IPS DF 19.7 (cell line): ENCODE data around the gene RINT1.
"Not testable (repeated sequence)": the region's sequence is repeated elsewhere in the genome, so short reads cannot be mapped to it uniquely, and the experiment has no call there.

Experiments used
- DNase-seq: peaks from one replicate; pipeline ENCODE4 v3.0.0-alpha.2; 2013; ENCODE audit warnings: low read depth, low spot score

RINT1 gene

DNA sequence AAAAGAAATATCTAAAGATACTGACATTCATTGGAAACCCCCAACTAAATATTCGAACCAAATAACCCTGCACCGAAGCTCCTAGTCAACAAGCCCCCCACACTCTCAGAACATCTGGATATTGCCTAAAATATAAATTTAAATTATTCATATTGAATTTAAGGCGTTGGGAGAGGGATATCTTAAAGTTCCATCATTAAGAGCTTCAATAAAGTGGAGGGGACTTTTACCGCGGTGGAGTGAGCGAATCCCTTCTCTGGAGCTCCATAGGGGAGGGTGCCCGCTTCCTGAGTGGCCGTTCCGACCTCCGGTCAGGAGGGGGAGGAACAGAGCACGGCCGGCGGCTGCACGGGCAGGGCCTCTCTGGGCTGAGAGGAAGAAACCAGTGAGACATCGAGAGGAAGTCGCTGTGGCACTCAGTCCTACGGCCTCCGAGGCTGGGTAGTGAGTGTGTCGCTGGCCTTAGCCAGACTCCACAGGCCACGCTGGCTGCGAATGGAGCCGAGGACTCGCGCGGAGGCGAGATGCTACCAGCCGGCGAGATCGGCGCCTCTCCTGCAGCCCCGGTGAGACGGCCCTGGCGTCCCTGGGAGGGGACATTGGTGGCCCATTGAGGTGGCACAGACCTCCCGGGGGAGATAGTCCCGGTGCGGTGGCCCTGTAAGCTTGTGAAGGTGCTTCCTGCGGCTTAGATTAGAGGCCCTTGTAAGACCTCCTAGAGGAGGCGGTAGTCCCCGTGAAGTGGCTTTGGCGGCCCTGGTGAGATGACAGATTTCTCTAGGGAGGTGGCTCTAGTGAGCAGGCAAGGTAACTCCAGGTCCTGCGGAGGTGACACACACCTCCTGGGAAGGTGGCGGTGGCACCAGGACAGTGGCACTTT lies at the start of gene RINT1:
RINT1 (plus strand) TSS at position 410 of the 880 bp plus-strand sequence; CDS start at position 525, 115 bp downstream.
- DNase-seq, result no peak

DNA sequence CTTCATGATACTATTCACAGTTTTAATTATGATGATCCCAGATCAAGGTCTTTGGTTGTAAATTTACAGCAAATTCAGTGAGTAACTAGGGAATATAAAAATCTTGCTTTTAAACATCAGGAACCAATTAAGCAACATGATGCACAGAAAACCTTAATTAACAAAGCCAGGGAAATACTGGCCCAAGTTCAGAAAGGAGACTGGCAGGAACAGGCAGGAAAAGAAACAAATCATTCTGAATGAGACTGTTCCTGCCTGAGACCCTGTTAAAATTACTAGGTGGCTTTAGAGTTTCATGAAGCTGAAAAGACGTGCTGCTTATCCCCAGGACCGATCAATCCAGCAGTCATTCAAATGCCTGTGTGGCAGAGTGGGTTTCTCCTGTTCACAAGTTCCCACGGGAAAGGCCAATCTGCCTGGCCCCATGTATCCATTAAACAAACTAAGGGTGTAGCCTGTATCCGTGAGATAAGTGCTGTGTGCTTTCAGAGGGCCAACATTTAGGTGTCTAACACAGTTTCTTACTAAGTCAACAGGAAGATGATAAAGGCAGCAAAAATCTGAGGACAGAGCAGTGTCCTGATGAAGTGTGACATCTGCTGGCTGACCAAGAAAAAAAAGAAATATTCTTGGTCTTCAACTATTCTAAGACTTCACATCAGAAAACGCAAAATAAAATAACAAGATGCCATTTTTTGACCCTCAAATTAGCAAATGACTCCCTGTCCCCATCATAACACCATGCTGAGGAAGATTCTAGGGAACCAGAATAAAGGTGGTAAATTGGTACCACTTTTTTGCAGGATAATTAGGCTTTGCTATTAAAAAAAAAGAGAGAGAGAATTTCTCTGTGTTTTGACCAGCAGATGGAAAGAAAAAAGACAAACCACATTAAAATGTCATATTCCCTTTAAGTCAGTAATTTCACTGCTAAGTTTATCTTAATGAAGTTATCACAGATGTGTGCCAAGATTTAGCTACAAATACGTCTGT lies 44.1 kb upstream of the RINT1 start:
- DNase-seq, result no peak

DNA sequence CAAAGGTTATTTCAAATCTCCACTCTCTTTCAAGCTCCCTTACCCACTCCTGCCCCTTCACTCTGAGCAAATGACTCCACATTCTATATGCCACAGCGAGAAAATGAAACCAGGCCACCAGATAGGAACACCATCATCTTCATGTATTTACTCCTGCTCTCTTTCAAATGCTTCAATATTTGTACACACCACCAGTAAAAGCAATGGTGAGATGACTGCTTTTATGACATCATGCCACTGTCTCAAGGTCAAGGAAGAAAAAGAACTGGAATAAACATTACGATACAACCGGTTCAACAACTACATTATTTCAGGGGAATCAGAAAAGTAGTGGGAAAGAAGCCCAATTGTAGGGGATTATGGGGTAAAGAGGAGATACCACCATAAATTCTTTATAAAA lies 42.6 kb upstream of the RINT1 start:
- no peak for DNase-seq

DNA sequence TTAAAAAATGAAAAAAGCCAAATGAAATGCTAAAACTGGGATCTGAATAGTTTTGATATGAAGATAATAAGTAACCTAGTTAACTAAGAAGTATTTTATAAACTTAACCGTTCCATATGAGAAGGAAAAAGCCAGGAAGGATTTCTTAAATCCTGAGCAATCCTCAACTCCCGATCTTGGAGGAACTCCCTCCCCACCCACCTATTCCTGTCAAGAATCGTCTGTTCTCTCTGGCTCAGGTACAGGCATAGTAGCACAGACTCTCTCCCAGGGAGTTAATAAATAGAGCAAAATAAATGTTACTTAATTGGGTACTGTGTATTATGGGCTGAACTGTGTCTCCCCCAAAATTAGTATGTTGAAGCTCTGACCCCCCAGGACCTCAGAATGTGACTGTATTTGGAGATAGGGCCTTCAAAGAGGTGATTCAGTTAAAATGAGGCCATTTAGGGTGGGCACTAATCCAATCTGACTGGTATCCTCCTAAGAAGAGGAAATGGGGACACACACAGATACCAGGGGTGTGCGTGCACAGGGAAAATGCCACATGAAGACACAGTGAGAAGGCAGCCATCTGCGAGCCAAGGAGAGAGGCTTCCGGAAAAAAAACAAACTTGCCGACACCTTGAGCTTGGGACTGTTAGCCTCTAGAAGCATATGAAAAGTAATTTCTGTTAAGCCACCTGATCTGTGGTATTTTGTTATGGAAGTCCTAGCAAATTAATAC lies 38.6 kb upstream of the RINT1 start:
- no peak for DNase-seq

DNA sequence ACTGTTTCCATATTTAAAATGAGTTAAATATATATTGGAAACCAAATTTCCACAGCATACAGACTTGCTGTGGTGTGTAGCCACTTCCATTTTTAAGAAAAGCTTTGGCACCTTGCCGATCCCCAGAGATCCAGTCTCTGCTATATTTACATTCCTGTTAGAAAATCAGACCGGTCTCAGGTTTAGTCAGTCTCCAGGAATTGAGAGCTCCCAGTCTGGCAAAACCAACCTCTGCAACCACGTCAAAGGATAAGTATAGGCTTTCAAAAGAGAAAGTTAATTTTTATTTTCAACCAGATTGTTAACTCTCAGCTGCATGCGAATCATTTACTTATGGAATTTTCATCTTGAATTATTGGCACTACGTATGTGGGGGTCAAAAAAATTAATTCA lies 38.1 kb upstream of the RINT1 start:
- no peak for DNase-seq

DNA sequence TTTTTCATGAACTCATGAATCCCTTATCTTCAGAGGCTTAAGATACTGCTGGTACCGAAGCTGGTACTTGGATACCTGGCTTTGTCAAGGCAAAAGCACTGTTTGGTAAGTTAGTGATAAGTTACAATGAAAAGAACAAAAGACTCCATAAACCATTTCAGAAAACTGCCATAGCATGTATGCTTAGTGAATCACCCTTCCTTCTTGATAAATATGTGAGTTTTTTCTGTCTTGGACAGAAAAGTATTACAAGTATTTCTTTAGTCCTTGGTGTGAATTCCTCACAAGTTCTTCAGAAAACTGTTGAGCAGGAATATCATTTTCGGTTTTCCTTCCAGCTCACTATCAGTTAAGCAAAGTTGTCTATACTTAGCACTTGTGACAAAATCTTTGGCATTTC lies 35.5 kb upstream of the RINT1 start:
- no peak for DNase-seq

DNA sequence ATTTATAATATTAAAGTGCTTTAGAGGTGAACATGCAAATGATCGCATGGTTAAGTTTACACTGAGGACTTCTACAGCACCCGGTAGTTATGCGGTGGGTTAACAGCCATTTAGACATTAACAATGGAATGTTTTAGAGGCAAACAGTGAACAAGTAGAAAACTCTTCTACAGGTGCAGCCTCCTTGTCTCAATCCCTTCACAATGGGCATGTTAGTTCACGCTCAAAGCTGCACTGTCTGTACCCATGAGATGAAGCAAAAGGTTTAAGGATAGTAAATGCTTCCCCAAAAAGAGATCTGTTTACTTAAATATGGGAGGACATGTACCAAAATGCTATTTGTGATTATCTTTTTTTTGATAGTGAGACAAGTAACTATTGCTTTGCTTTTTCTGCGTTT lies 35.0 kb upstream of the RINT1 start:
- DNase-seq, result no peak

DNA sequence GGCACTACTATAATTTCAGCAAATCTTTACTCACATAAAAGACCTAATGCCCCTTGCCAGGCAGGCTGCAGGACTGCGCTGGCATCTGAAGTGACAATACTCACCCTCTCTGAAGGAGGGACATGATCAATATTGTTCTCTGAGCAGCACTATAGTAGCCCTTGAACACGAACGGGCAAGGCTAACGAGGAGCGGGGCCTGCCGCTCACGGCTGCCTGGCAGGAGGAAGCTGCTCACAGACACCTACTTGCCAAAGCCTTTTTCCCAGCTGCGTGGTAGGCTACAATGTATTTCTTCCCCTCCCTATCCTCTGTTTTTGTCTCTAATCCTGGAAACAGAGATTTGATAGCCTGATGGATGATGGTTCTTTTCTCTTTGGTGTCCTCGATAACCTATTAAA lies 29.8 kb upstream of the RINT1 start:
- DNase-seq, result no peak

DNA sequence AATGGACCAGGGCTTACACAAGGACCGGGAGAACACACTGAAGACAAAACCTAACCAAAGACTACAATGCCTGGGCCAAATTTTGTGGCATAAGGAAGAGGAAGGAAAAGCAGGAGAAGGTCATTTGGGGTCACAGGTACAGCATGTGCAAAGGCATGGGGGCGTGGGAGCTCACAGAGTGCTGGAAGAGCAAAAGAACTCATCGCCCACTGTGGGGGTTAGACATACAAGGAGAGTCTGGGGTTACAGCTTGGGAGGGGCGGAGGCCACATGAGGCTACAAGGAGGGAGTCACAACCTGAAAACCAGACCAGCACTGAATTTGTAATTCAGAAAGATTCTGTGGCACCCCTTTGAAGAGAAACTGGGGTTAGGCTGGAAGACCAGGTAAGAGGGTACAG lies 19.6 kb upstream of the RINT1 start:
- no peak for DNase-seq

DNA sequence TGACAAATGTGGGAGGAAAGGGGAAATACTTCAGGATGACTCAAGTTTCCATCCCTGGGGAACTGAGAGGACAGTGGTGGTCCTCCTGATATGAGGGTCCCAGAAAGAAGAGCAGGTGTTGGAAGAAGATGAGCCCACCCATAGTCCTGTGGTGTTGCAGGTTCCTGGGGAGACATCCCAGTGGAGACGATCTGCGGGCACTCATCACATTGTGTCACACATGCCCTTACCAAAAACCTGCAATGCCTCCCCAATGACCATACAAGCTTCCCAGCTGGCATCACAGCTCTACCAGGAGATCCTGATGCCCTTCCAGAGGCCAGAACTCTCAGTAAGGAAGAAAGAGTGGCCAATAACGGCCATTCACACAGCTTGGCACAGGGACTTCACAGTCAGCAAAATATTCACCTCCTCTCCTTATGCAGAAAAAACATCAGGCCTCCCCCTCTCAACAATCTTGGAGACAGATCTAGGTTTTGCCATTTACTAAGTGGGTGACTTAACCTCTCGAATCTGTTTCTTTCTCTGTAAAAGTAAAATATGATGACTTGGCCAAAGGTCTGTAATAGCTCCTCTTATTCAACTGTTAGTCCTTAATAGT lies 19.0 kb upstream of the RINT1 start:
- DNase-seq, result no peak

DNA sequence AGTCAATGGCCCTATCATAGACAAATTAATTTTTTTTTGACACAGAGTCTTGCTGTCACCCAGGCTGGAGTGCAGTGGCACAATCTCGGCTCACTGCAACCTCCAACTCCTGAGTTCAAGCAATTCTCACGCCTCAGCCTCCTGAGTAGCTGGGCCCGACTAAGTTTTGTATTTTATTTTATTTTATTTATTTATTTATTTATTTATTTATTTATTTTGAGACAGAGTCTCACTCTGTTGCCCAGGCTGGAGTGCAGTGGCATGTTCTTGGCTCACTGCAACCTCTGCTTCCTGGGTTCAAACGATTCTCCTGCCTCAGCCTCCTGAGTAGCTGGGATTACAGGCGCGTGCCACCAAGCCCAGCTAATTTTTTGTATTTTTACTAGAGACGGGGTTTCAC lies 16.4 kb upstream of the RINT1 start:
- not testable (repeated sequence) for DNase-seq

DNA sequence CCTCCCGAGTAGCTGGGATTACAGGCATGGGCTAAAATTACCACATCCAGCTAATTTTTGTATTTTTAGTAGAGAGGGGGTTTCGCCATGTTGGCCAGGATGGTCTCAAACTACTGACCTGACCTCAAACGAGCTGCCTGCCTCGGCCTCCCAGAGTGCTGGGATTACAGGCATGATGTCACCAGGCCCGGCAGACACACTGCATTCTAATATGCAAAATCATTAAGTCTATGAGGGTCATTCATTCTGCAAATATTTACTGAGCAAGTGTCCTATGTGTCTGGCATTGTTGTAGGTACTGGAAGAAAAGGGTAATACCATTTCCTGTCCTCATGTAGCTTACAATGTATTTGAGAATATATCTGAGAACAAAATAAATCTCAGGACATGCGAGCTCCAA lies 12.6 kb upstream of the RINT1 start:
- DNase-seq, result no peak

DNA sequence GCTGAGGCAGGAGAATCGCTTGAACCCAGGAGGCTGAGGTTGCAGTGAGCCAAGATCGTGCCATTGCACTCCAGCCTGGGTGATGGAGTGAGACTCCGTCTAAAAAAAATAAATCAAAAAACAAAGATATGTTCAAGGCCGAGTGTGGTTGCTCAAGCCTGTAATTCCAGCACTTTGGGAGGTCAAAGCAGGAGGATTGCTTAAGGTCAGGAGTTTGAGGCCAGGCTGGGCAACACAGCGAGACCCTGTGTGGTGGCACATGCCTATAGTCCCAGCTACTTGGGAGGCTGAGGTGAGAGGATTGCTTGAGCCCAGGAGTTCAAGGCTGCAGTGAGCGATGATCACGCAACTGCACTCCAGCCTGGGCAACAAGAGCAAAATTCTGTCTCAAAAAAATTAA lies 11.4 kb upstream of the RINT1 start:
- DNase-seq, result not testable (repeated sequence)

DNA sequence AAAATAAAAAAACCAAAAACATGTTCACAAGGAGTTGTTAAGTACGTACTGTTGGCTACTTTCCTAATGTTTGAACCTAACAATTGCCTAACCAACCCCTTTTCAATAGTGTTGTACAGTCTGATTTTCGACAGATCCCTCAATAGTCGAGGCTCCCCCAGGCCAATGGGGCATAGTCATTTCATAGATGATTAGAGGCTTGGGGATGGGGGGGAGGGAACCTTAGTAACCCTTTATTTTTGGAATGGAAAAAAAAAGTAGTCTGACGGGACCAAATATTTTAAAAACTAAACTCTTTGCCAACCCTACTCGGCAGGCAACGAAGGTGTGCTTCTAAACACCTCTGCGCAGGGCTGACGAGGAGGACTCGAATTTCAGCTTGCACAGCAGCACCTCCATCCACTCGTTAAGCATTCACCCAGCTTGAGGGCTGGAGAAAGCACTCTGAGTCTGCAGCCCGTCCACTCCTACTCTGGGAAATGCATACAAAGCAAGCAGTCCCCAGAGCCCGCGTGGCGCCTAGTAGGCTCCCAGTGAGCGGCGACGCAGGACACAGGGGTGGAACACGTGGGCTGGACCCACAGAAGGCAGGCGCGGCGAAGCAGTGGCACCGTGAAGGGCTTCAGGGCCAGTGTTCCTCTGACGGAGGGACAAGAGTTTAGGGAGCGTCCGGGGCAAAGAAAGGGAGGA lies 10.8 kb upstream of the RINT1 start:
- no peak for DNase-seq

DNA sequence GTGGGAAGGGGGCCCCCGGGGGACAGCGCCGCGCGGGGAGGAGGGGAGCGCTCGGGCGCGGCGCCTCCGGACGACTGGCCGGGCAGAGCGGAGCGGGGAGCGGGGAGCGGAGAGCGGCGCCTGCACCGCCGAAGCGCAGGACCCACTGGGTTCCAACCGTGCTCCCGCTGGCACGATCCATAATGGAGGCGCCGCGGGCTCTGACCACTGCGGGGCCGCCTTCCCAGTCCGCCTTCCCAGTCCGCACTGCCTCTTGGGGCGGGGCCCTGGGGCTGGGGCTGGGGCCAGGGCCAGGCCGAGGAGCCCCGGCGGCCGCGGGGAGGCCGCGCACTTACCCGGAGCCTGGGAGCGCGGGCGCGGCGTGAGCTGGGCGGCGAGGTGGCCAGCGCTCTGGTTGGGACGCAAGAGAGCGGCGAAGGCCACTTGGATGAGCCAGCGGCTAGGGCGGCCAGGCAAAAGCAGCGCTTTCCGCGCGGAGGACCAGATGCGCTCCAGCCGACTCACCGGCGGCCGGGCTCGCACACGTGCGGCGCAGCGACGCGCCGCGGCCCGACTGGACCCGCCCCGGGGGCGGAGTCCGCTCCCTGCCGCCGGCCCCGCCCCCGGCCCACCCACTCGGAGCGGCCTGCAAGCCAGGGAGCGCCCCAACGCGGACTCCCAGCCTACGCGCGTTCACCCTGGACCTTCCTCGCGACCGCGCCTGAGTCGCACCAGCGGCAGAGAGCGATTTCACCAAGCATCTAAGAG lies 10.1 kb upstream of the RINT1 start, which contains the start of gene PUS7:
PUS7 (minus strand) TSS at position 555 of the 747 bp plus-strand sequence. CDS start 13,759 bp downstream, outside the sequence.
- no peak for DNase-seq

DNA sequence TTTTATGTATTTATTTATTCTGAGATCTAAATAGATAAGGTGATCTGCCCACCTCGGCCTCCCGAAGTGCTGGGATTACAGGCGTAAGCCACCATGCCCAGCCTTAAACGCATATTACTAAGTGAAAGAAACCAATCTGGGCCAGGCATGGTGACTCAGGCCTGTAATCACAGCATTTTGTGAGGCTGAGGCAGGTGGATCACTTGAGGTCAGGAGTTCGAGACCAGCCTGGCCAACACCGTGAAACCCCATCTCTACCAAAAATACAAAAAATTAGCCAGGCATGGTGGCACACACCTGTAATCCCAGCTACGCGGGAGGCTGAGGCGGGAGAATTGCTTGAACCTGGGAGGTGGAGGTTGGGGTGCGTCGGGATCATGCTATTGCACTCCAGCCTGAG lies 7.6 kb upstream of the RINT1 start:
- not testable (repeated sequence) for DNase-seq

DNA sequence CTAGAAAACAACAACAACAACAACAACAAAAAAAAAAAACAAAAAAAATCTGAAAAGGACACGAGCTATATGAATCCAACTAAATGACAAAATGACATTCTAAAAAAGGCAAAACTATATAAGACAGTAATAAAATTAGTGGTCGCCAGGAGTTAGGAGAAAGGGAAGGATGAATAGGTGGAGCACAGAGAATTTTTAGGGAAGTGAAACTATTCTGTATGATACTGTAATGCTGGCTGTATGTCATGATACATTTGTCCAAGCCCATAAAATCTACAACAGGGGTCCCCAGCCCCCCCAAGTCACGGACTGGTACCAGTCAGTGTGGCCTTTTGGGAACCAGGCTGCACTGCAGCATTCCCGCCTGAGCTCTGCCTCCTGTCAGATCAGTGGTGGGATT lies 7.2 kb upstream of the RINT1 start:
- no peak for DNase-seq

DNA sequence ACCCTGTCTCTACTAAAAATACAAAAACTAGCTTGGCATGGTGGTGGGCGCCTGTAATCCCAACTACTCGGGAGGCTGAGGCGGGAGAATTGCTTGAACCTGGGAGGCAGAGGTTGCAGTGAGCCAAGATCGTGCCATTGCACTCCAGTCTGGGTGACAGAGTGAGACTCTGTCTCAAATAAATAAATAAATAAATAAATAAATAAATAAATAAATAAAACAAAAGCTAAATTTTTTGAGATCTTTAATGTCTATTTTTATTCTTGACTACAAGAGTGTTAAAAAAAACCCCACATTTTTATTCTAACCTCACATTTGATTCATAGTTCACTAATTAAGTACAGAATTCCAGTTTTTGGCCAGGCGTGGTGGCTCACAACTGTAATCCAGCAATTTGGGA lies 4.3 kb upstream of the RINT1 start:
- DNase-seq, result not testable (repeated sequence)

DNA sequence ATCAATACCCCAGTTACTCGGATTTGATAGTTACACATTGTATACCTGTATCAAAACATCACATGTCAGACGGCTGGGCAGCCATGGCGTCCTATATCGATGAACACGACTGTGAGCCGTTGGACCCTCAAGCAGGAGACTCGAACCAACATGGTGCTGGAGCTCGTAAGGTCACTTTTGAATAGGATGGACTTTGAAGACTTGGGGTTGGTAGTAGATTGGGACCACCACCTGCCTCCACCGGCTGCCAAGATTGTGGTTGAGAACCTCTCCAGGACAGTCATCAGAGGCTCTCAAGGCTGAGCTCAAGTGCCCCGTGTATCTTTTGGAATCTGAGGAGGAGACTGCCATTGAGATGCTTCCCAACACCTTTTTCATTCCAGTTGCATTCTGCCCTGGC lies 1.9 kb upstream of the RINT1 start:
- no peak for DNase-seq

DNA sequence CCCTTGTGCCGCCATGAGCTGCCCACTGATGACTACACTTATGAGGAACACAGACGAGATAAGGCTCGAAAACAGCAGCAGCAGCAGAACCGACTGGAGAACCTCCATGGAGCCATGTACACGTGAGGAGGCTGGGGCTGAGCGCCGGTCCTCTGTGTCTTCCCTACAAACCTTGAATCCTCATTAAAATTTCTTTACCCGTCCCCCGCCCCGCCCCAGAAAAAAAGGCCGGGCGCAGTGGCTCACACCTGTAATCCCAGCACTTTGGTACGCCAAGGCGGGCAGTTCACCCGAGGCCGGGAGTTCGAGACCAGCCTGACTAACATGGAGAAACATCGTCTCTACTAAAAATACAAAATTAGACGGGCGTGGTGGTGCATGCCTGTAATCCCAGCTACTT lies 1.5 kb upstream of the RINT1 start:
- DNase-seq, result no peak
